Hepatocyte (in vitro differentiated cells): ENCODE measurements around the gene TESMIN. TPM values are rescaled to one million over a fixed set of nuclear protein-coding genes. Genes with fewer than 3 reads are reported as not detected.

Experiments used
- DNase-seq: peaks from one replicate; pipeline ENCODE4 v3.0.0-alpha.2; 2016; ENCODE audit warnings: low spot score
- H2AFZ ChIP-seq: fragments of 200-600 bp; sonication (generic); 2 replicates; pipeline ENCODE4 v1.6.0; 2016; ENCODE audit warnings: antibody characterized with exemption, mild to moderate bottlenecking
- H3K27ac ChIP-seq: fragments of 200-600 bp; sonication (generic); 2 replicates; pipeline ENCODE4 v1.5.1; 2016; ENCODE audit warnings: mild to moderate bottlenecking
- H3K27me3 ChIP-seq: fragments of 200-600 bp; sonication (generic); 2 replicates; pipeline ENCODE4 v1.6.1; 2016
- H3K36me3 ChIP-seq: fragments of 200-600 bp; sonication (generic); replicated peaks from 2 replicates; pipeline ENCODE4 v1.5.1; 2016; ENCODE audit warnings: low read depth; ENCODE audit not compliant: insufficient read depth
- H3K4me1 ChIP-seq: fragments of 200-600 bp; sonication (generic); 2 replicates; pipeline ENCODE4 v1.5.1; 2016; ENCODE audit warnings: mild to moderate bottlenecking, moderate library complexity; ENCODE audit not compliant: insufficient read depth
- H3K4me2 ChIP-seq: fragments of 200-600 bp; sonication (generic); 2 replicates; pipeline ENCODE4 v1.6.0; 2016
- H3K4me3 ChIP-seq: fragments of 200-600 bp; sonication (generic); 2 replicates; pipeline ENCODE4 v1.5.1; 2016; ENCODE audit warnings: mild to moderate bottlenecking
- H3K79me2 ChIP-seq: fragments of 200-600 bp; sonication (generic); 2 replicates; pipeline ENCODE4 v1.6.0; 2017; ENCODE audit warnings: mild to moderate bottlenecking
- H3K9me2 ChIP-seq: fragments of 200-600 bp; sonication (generic); replicated peaks from 2 replicates; pipeline ENCODE4 v1.6.0; 2017; ENCODE audit warnings: mild to moderate bottlenecking; ENCODE audit not compliant: insufficient read depth
- H3K9me3 ChIP-seq: fragments of 200-600 bp; sonication (generic); 2 replicates; pipeline ENCODE4 v1.5.1; 2016; ENCODE audit warnings: low read depth, mild to moderate bottlenecking
- H4K20me1 ChIP-seq: fragments of 200-600 bp; sonication (generic); 2 replicates; pipeline ENCODE4 v1.6.0; 2016; ENCODE audit warnings: mild to moderate bottlenecking; ENCODE audit not compliant: insufficient read depth, poor library complexity, severe bottlenecking
- EZH2 ChIP-seq: fragments of 200-600 bp; sonication (generic); IDR thresholded peaks from 2 replicates; pipeline ENCODE4 v1.6.1; 2016; ENCODE audit warnings: antibody characterized with exemption, mild to moderate bottlenecking, borderline replicate concordance
- EZH2phosphoT487 ChIP-seq: fragments of 200-600 bp; sonication (generic); IDR thresholded peaks from one replicate; pipeline ENCODE4 v1.6.1; 2018; ENCODE audit warnings: antibody characterized with exemption, mild to moderate bottlenecking, low read depth, moderate library complexity; ENCODE audit not compliant: unreplicated experiment, severe bottlenecking
- WGBS: methylation state at CpG from one replicate; pipeline ENCODE4 v1.1.6; 2016; ENCODE audit warnings: low lambda C conversion rate; ENCODE audit errors: missing lambda C conversion rate; 5-methylcytosine and 5-hydroxymethylcytosine counted together
- polyA plus RNA-seq: library from polyadenylated mRNA; unstranded; fragments of >200 nt; fragmentation: Nextera tagmentation; extraction: Ambion mirVana; gene quantifications from 2 replicates; pipeline ENCODE4 v1.2.1, GENCODE V29; 2016
- total RNA-seq: library from RNA; depleted of rRNA; stranded (reverse); fragments of >200 nt; gene quantifications from 2 replicates; pipeline ENCODE4 v1.2.3, GENCODE V29; 2014
- TF ChIP-seq, protein P1 (sequence below): fragments of 200-600 bp; sonication (generic); IDR thresholded peaks from 2 replicates; pipeline ENCODE4 v1.5.1; 2016; ENCODE audit warnings: antibody characterized with exemption, mild to moderate bottlenecking; ENCODE audit not compliant: poor library complexity

Gene TESMIN
- total and polyA plus RNA-seq, 2 experiments from 2014 or later = 1.5 to 6.7 TPM

DNA sequence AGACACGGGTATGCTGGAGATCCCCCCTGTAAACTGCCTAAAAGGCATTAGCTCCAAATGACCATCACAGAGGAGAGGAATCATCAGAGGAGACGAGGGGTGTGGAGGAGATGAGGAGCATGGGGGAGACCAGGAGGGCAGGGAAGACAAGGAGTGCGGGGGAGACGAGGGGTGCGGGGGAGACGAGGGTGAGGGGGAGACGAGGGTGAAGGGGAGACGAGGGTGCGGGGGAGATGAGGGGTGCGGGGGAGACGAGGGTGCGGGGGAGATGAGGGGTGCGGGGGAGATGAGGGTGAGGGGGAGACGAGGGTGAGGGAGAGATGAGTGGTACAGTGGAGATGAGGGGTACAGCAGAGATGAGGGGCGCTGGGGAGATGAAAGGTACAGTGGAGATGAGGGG lies 84.5 kb downstream of the TESMIN start:
- no peak overlapping the region for H2AFZ ChIP-seq
- no peak for TF ChIP-seq EZH2
- no peak for TF ChIP-seq EZH2phosphoT487
- TF ChIP-seq, protein P1, sequence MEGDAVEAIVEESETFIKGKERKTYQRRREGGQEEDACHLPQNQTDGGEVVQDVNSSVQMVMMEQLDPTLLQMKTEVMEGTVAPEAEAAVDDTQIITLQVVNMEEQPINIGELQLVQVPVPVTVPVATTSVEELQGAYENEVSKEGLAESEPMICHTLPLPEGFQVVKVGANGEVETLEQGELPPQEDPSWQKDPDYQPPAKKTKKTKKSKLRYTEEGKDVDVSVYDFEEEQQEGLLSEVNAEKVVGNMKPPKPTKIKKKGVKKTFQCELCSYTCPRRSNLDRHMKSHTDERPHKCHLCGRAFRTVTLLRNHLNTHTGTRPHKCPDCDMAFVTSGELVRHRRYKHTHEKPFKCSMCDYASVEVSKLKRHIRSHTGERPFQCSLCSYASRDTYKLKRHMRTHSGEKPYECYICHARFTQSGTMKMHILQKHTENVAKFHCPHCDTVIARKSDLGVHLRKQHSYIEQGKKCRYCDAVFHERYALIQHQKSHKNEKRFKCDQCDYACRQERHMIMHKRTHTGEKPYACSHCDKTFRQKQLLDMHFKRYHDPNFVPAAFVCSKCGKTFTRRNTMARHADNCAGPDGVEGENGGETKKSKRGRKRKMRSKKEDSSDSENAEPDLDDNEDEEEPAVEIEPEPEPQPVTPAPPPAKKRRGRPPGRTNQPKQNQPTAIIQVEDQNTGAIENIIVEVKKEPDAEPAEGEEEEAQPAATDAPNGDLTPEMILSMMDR = no peak
- no peaks in the 10 kb centered on the region for H3K36me3 ChIP-seq
- H3K4me1 ChIP-seq = no peaks in the 10 kb centered on the region
- no peaks in the 10 kb centered on the region for H3K9me3 ChIP-seq
- no peaks in the 10 kb centered on the region for H3K9me2 ChIP-seq
- H3K27me3 ChIP-seq = no peaks in the 10 kb centered on the region
- no peaks in the 10 kb centered on the region for H4K20me1 ChIP-seq
- H3K4me3 ChIP-seq = no peak overlapping the region
- no peak overlapping the region for H3K4me2 ChIP-seq
- no peak overlapping the region for H3K27ac ChIP-seq
- H3K79me2 ChIP-seq = no peaks in the 10 kb centered on the region
- DNase-seq = peak; percentile 40
- WGBS = 74% methylated on average over 3 of the region's 15 CpGs

DNA sequence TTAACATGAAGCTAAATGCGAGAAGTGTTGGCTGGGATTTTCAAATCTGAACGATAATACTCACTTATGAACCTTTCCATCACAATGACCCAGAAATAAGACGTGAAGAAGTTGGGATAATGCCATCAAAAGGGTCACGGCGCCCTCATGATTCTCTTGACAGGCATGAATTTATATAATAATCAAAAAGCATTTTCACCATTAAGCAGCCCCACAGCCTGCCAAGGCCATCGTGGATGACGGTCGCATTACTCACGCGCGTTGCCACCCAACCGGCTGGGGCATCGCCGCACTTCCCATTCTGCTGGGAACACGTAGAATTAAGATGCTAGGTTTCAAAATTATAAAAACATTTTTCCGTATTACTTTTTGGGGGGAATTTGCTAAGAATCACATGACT lies 85.9 kb downstream of the TESMIN start:
- Histone ChIP-seq H3K9me3 (no peaks in the 10 kb centered on the region), H3K79me2 (no peaks in the 10 kb centered on the region), H3K4me2 (no peak overlapping the region), H3K9me2 (no peaks in the 10 kb centered on the region), H3K27ac (no peak overlapping the region), H3K27me3 (no peaks in the 10 kb centered on the region), H2AFZ (no peak overlapping the region), H3K4me1 (no peaks in the 10 kb centered on the region), H3K4me3 (no peak overlapping the region), H4K20me1 (no peaks in the 10 kb centered on the region), H3K36me3 (no peaks in the 10 kb centered on the region)
- TF ChIP-seq EZH2 = no peak
- no peak for TF ChIP-seq EZH2phosphoT487
- TF ChIP-seq, protein P1 = no peak
- no peak for DNase-seq
- WGBS = 94% methylated on average over 16 of the region's 16 CpGs

DNA sequence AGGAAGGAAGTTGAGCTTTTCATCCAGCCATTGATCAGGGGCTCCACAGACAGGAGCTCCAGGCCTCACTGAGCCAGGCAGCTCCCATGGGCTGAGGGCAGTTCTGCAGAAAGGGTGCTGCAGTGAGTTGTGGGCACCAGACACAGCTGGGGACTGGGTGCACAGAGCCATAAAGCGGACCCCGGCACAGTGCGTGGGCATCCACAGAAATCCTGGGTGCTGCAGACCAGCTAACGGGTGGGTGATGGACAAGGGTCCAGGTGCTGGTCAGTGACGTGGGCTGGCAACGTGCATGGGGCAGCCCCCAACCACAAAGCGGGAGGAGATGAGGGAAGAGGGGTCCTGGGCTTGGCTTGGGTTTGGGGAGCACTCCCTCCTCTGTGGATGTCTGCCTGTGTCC lies 86.4 kb downstream of the TESMIN start:
- no peaks in the 10 kb centered on the region for H3K79me2 ChIP-seq
- no peaks in the 10 kb centered on the region for H3K4me1 ChIP-seq
- 97% methylated on average over 7 of the region's 7 CpGs for WGBS
- DNase-seq = no peak
- TF ChIP-seq EZH2phosphoT487 = no peak
- H2AFZ ChIP-seq = no peak overlapping the region
- H3K27me3 ChIP-seq = no peaks in the 10 kb centered on the region
- H3K36me3 ChIP-seq = no peaks in the 10 kb centered on the region
- H3K9me2 ChIP-seq = no peaks in the 10 kb centered on the region
- no peaks in the 10 kb centered on the region for H3K9me3 ChIP-seq
- no peak overlapping the region for H3K4me3 ChIP-seq
- H3K4me2 ChIP-seq = no peak overlapping the region
- no peaks in the 10 kb centered on the region for H4K20me1 ChIP-seq
- no peak overlapping the region for H3K27ac ChIP-seq

DNA sequence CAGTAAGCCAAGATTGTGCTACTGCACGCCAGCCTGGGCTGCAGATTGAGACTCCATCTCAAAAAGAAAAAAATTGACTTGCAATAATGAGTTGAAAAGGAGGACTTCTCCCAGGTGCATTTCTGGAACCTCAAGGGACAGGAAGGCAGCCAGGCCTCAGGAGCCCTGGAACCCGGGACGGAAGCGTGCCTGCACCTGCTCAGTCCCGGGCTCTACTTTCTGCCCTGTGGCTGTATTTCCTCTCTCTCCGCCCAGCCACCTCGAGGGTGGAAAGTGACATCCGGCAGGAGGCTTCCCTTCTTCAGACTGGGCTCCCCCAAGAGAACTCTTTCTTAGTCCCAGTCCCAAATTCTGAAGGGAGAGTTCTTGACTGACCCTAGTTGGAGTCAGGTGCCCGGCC lies 87.2 kb downstream of the TESMIN start:
- Histone ChIP-seq H3K4me3 (no peak overlapping the region), H2AFZ (no peak overlapping the region), H4K20me1 (no peaks in the 10 kb centered on the region), H3K4me2 (no peak overlapping the region), H3K9me2 (no peaks in the 10 kb centered on the region), H3K27ac (no peak overlapping the region), H3K27me3 (no peaks in the 10 kb centered on the region), H3K36me3 (no peaks in the 10 kb centered on the region), H3K9me3 (no peaks in the 10 kb centered on the region), H3K4me1 (peaks cover 4% of the 10 kb centered on the region), H3K79me2 (no peaks in the 10 kb centered on the region)
- no peak for DNase-seq
- WGBS = over 99% methylated on average over 9 of the region's 9 CpGs
- TF ChIP-seq, protein P1 = no peak
